ENCODE data around the gene FAM13A.
"Not testable (repeated sequence)": the region's sequence is repeated elsewhere in the genome, so short reads cannot be mapped to it uniquely, and the experiment has no call there.

DNA sequence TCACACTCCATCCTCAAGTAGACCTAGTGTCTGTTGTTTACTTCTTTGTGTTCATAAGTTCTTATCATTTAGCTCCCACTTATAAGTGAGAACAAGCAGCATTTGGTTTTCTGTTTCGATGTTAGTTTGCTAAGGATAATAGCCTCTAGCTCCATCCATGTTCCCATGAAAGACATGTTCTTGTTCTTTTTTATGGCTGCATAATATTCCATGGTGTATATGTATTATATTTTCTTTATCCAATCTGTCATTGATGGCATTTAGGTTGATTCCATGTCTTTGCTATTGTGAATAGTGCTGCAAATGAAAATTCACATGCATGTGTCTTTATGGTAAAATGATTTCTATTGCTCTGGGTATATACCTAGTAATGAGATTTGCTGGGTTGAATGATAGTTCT, 51.9 kb downstream of the FAM13A start:
- TF ChIP-seq CTCF, POLR2AphosphoS5, POLR2A (IDR thresholded peaks at IDR 0.05): not testable (repeated sequence)
